H1 (cell line): Measurements from ENCODE around the gene LCLAT1. TPM values are rescaled to one million over a fixed set of nuclear protein-coding genes. Genes with fewer than 3 reads are reported as not detected.

Experiments used
- CTCF ChIA-PET: fragments of 300-600 bp; sonication (Branson Sonifier 250); formaldehyde crosslinking; loops from one replicate; lab custom pipeline; 2021; ENCODE audit not compliant: partially characterized antibody; lab: Charles Lee
- POLR2A ChIA-PET: fragments of 300-600 bp; sonication (Branson Sonifier 250); formaldehyde crosslinking; loops from one replicate; lab custom pipeline; 2021; ENCODE audit warnings: inconsistent platforms; ENCODE audit not compliant: partially characterized antibody; lab: Charles Lee
- DNase-seq, 2 experiments: peaks; one replicate each; pipeline versions ENCODE4 v3.0.0 to v3.0.0-alpha.2; 2010 to 2022; ENCODE audit warnings: low spot score in 2 of 2, low read depth in 1 of 2, mixed read lengths in 1 of 2
- FAIRE-seq: peaks from 2 replicates; lab custom pipeline; 2011; peaks lifted over from hg19 to GRCh38; lab: Jason Lieb, UNC
- H2AFZ ChIP-seq: 2 replicates; pipeline ENCODE4 v1.8.1; 2012; ENCODE audit warnings: low read length, inconsistent platforms
- H2AK5ac ChIP-seq: 2 replicates; pipeline ENCODE4 v1.6.1; 2013; ENCODE audit warnings: low read depth, low read length
- H2BK120ac ChIP-seq: replicated peaks from 2 replicates; pipeline ENCODE3; 2013; ENCODE audit warnings: low read depth, low read length, inconsistent platforms
- H2BK12ac ChIP-seq: 2 replicates; pipeline ENCODE4 v1.6.1; 2013; ENCODE audit warnings: low read depth, low read length
- H2BK15ac ChIP-seq: 2 replicates; pipeline ENCODE4 v1.6.1; 2013; ENCODE audit warnings: low read length
- H2BK20ac ChIP-seq: 2 replicates; pipeline ENCODE4 v1.6.1; 2013; ENCODE audit warnings: low read length
- H2BK5ac ChIP-seq: 2 replicates; pipeline ENCODE4 v1.6.1; 2013; ENCODE audit warnings: low read depth, low read length
- H3K14ac ChIP-seq: 2 replicates; pipeline ENCODE4 v1.6.1; 2013; ENCODE audit warnings: inconsistent platforms; ENCODE audit not compliant: insufficient read length
- H3K18ac ChIP-seq: 2 replicates; pipeline ENCODE4 v1.6.1; 2013; ENCODE audit warnings: low read length; ENCODE audit errors: extremely low read depth
- H3K23ac ChIP-seq: 2 replicates; pipeline ENCODE4 v1.6.1; 2013; ENCODE audit warnings: inconsistent platforms; ENCODE audit not compliant: insufficient read length
- H3K23me2 ChIP-seq: 2 replicates; pipeline ENCODE4 v1.6.1; 2013; ENCODE audit warnings: low read depth, low read length
- H3K27ac ChIP-seq: 2 replicates; pipeline ENCODE4 v1.6.1; 2011; ENCODE audit warnings: low read depth, low read length, inconsistent platforms
- H3K27me3 ChIP-seq, 4 experiments: replicated peaks in 1 of 4; 1 replicate in 1 of 4; 2 replicates in 3 of 4; pipeline versions ENCODE4 v1.6.1 to v1.8.1; 2011 to 2013; ENCODE audit warnings: low read length in 3 of 4, mild to moderate bottlenecking in 3 of 4, inconsistent platforms in 2 of 4, mixed read lengths in 2 of 4, moderate library complexity in 1 of 4; ENCODE audit not compliant: control insufficient read depth in 3 of 4, insufficient read depth in 3 of 4; ENCODE audit errors: extremely low read depth in 1 of 4
- H3K36me3 ChIP-seq, 4 experiments: 2 replicates each; pipeline versions ENCODE4 v1.6.1 to v1.8.1; 2011 to 2013; ENCODE audit warnings: mild to moderate bottlenecking in 4 of 4, low read length in 3 of 4, moderate library complexity in 2 of 4, control low read depth in 1 of 4, inconsistent platforms in 1 of 4; ENCODE audit not compliant: insufficient read depth in 4 of 4, control insufficient read depth in 2 of 4
- H3K4ac ChIP-seq: replicated peaks from 2 replicates; pipeline ENCODE3; 2013; ENCODE audit warnings: low read length, low read depth, mixed read lengths, inconsistent platforms; ENCODE audit not compliant: insufficient read length
- H3K4me1 ChIP-seq, 4 experiments: replicated peaks in 1 of 4; 1 replicate in 1 of 4; 2 replicates in 3 of 4; pipeline versions ENCODE4 v1.6.1 to v1.8.1; 2011 to 2013; ENCODE audit warnings: low read length in 3 of 4, inconsistent platforms in 2 of 4, mixed read lengths in 1 of 4; ENCODE audit not compliant: insufficient read depth in 4 of 4, control insufficient read depth in 3 of 4
- H3K4me2 ChIP-seq, 2 experiments: 2 replicates each; pipeline versions ENCODE4 v1.6.1 to v1.8.1; 2011 to 2013; ENCODE audit warnings: low read depth in 2 of 2, low read length in 2 of 2, control low read depth in 1 of 2, inconsistent platforms in 1 of 2, mild to moderate bottlenecking in 1 of 2; ENCODE audit not compliant: insufficient read depth in 1 of 2
- H3K4me3 ChIP-seq, 4 experiments: fragments of 200-600, 300-600 bp in 1 of 4; sonication (generic), shearing (Covaris generic), sonication (Bioruptor Twin) in 1 of 4; 2 replicates each; pipeline versions ENCODE4 v1.5.1 to v1.8.1; 2011 to 2016; ENCODE audit warnings: low read length in 4 of 4, low read depth in 3 of 4, control low read depth in 2 of 4, inconsistent platforms in 2 of 4, mild to moderate bottlenecking in 2 of 4, mixed read lengths in 1 of 4, moderate library complexity in 1 of 4; ENCODE audit not compliant: insufficient read depth in 2 of 4; ENCODE audit errors: extremely low read depth in 1 of 4
- H3K56ac ChIP-seq: replicated peaks from 2 replicates; pipeline ENCODE3; 2013; ENCODE audit warnings: low read depth, mild to moderate bottlenecking, mixed read lengths, low read length, inconsistent platforms; ENCODE audit not compliant: insufficient read length
- H3K79me1 ChIP-seq: 2 replicates; pipeline ENCODE4 v1.6.1; 2013; ENCODE audit warnings: low read depth, low read length, control low read depth
- H3K79me2 ChIP-seq, 2 experiments: 2 replicates each; pipeline versions ENCODE4 v1.6.1 to v1.8.1; 2012 to 2013; ENCODE audit warnings: low read length in 2 of 2, mild to moderate bottlenecking in 2 of 2, inconsistent platforms in 1 of 2; ENCODE audit not compliant: insufficient read depth in 2 of 2, control insufficient read depth in 1 of 2
- H3K9ac ChIP-seq, 4 experiments: replicated peaks in 1 of 4; 1 replicate in 1 of 4; 2 replicates in 3 of 4; pipeline versions ENCODE4 v1.6.1 to v1.8.1; 2011 to 2013; ENCODE audit warnings: low read depth in 3 of 4, low read length in 3 of 4, control low read depth in 2 of 4, mild to moderate bottlenecking in 2 of 4, moderate library complexity in 2 of 4, inconsistent platforms in 1 of 4; ENCODE audit errors: extremely low read depth in 1 of 4
- H3K9me3 ChIP-seq, 2 experiments: 2 replicates each; pipeline versions ENCODE4 v1.6.1 to v1.8.1; 2012 to 2013; ENCODE audit warnings: mild to moderate bottlenecking in 2 of 2, moderate library complexity in 2 of 2, control low read depth in 1 of 2, inconsistent platforms in 1 of 2, low read depth in 1 of 2, low read length in 1 of 2, mixed read lengths in 1 of 2; ENCODE audit not compliant: insufficient read depth in 2 of 2
- H4K20me1 ChIP-seq, 2 experiments: replicated peaks in 1 of 2; 2 replicates each; pipeline versions ENCODE3 to v1.8.1; 2011 to 2013; ENCODE audit warnings: inconsistent platforms in 2 of 2, low read length in 2 of 2, mild to moderate bottlenecking in 1 of 2; ENCODE audit not compliant: insufficient read depth in 2 of 2, control insufficient read depth in 1 of 2
- H4K5ac ChIP-seq: 2 replicates; pipeline ENCODE4 v1.6.1; 2013; ENCODE audit warnings: low read length, low read depth, mixed read lengths, inconsistent platforms; ENCODE audit not compliant: insufficient read length
- H4K8ac ChIP-seq: 2 replicates; pipeline ENCODE4 v1.8.0; 2013; ENCODE audit warnings: mild to moderate bottlenecking, moderate library complexity, low read length, inconsistent platforms; ENCODE audit not compliant: insufficient read depth; ENCODE audit errors: extremely low read depth
- H4K91ac ChIP-seq: replicated peaks from 2 replicates; pipeline ENCODE3; 2013; ENCODE audit warnings: low read length, mixed read lengths, inconsistent platforms; ENCODE audit not compliant: insufficient read length
- EZH2 ChIP-seq: fragments of 200-600 bp; sonication (generic); IDR thresholded peaks from 2 replicates; pipeline ENCODE4 v1.7.1; 2012; ENCODE audit warnings: low read depth, mild to moderate bottlenecking, moderate library complexity, low read length, inconsistent platforms; ENCODE audit not compliant: severe bottlenecking
- RXRA ChIP-seq: IDR thresholded peaks from 2 replicates; pipeline ENCODE4 v1.6.1; 2011; ENCODE audit warnings: low read depth, mild to moderate bottlenecking, low read length, moderate library complexity; ENCODE audit not compliant: insufficient read depth
- WGBS, 2 experiments: shearing (Covaris generic) in 1 of 2; methylation state at CpG; one replicate each; pipeline versions ENCODE4 v1.1.6 to v1.1.7; 2013 to 2015; ENCODE audit warnings: low lambda C conversion rate in 2 of 2, mixed read lengths in 2 of 2, inconsistent platforms in 1 of 2, low coverage in 1 of 2, missing lambda C conversion rate in 1 of 2; ENCODE audit not compliant: insufficient replicate concordance in 2 of 2, insufficient coverage in 1 of 2, insufficient read length in 1 of 2; ENCODE audit errors: extremely low coverage in 1 of 2, missing lambda C conversion rate in 1 of 2; 5-methylcytosine and 5-hydroxymethylcytosine counted together
- polyA plus RNA-seq, 7 experiments: library from polyadenylated mRNA; depleted of rRNA in 3 of 7; stranded (reverse) in 5 of 7; unstranded in 2 of 7; fragments of >200 nt in 5 of 7; fragments of 200-250 nt in 2 of 7; gene quantifications; 1 replicate in 5 of 7; 2 replicates in 1 of 7; 4 replicates in 1 of 7; pipeline versions ENCODE4 v1.2.1 to v1.2.3, GENCODE V29; 2011 to 2013; ENCODE audit warnings: missing spikeins in 2 of 7, mixed read lengths in 2 of 7
- total RNA-seq: library from RNA; stranded (reverse); fragmentation: NEBNext Ultra II Directional; extraction: Animal tissue kit (Norgen Biotek cat#: 25700); gene quantifications from 2 replicates; pipeline ENCODE4 v1.2.1, GENCODE V29; 2021

The LCLAT1 gene
- total and polyA plus RNA-seq, 2 of the 8 experiments (the other 6 are each of a cell fraction or from before 2014, with no cell fraction given), result 7.6 to 22.0 TPM

DNA sequence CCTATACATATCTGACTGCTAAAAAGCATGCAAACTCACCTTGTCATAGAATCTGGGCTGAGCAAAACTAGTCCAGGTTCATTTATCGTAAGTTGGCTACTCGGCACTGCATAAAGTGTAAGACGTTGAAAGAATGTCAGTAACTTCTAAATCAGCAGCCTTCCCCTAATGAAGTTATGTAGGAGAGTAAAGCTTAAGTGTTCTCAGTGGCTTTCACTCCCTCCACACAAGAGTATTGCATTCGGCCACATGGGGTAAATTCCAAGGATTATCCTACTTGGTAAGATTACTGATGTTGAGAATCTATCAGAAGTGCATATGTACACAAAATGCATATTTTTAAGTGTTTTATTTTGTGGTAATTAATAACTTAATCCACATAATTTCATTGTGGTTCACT is 130.1 kb downstream of the LCLAT1 start:
- Histone ChIP-seq H4K91ac (no peak overlapping the region), H2BK12ac (no peak overlapping the region), H3K4me1 (peaks cover 0 to 9% (median 5%) of the 10 kb centered on the region in 4 experiments; a peak in 4 of 7 replicates), H3K4ac (no peak overlapping the region), H4K20me1 (peaks cover 0 to 2% of the 10 kb centered on the region in 2 experiments), H2BK5ac (no peak overlapping the region), H3K14ac (no peak overlapping the region), H2BK120ac (no peak overlapping the region), H3K23me2 (no peaks in the 10 kb centered on the region), H4K8ac (no peak overlapping the region), H3K79me2 (no peaks in the 10 kb centered on the region), H3K27ac (no peak overlapping the region), H3K4me2 (no peak overlapping the region), H3K23ac (no peak overlapping the region), H3K9me3 (no peaks in the 10 kb centered on the region), H3K36me3 (no peaks in the 10 kb centered on the region), H4K5ac (no peak overlapping the region), H3K27me3 (no peaks in the 10 kb centered on the region), H2BK20ac (no peak overlapping the region), H3K56ac (no peak overlapping the region), H3K9ac (no peak overlapping the region), H2AFZ (no peak overlapping the region), H3K4me3 (no peak overlapping the region), H2AK5ac (no peak overlapping the region), H3K79me1 (no peaks in the 10 kb centered on the region), H2BK15ac (no peak overlapping the region), H3K18ac (no peak overlapping the region)
- WGBS, 2 experiments, result 91% methylated on average over 4 of the region's 4 CpGs; no CpG with 5 or more reads in 1 of the 2 experiments
- ChIA-PET POLR2A (no interaction called here), CTCF (interaction anchor here (1.9 kb wide), 1 partner anchor 368 kb away, joined by 4 read pairs; no protein-coding TSS in a partner anchor)
- FAIRE-seq (no peak), DNase-seq (no peak)
- TF ChIP-seq EZH2, result no peak
- TF ChIP-seq RXRA, result no peak
